ENCODE results near the gene NT5C2. TPM values are rescaled to one million over a fixed set of nuclear protein-coding genes. Genes with fewer than 3 reads are reported as not detected.

NT5C2 gene
- total and polyA plus RNA-seq, 2 donors (not counting 1 experiment from before 2014, with no cell fraction given): 74.3 to 82.2 TPM

DNA sequence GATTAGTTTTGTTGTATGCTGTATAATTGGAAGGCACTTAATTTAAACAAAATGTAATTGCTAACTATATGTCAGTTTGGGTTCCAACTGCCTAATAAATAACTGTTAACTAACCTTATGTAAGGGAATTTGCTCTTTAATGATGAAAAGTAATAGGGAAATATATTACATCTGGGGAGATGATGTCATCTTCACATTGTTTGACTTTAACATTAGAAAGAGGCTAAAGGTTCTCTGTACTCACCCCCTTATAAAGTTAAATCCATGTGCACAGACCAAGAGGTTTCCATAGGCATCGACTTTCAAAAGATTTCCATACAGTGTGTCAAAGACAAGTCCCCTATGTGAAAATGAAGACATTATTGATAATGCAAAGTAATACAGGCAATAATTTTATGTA lies 87.6 kb downstream of the NT5C2 start:
- Histone ChIP-seq H3K36me3 (ENCODE audit: control insufficient read depth, insufficient read depth, low read length) (peaks cover 3% of the 10 kb centered on the region), H3K4me3 (replicated peaks in 1 of 4; ENCODE audit: control extremely low read depth in 1 of 4, insufficient read depth in 1 of 4, low read depth in 3 of 4, low read length in 4 of 4) (no peak overlapping the region), H3K27ac (ENCODE audit: insufficient read depth, low read length) (no peak overlapping the region), H3K27me3 (ENCODE audit: control insufficient read depth, insufficient read depth, low read length) (no peaks in the 10 kb centered on the region), H3K4me2 (ENCODE audit: extremely low read depth, insufficient read depth, low read length) (no peak overlapping the region), H3K4me1 (ENCODE audit: control insufficient read depth, extremely low read depth, insufficient read depth, low read length) (no peaks in the 10 kb centered on the region), H2AFZ (ENCODE audit: low read length) (no peak overlapping the region), H3K9ac (ENCODE audit: insufficient read depth, low read length) (no peak overlapping the region), H3K9me3 (ENCODE audit: control insufficient read depth, insufficient read depth, low read depth, low read length) (no peaks in the 10 kb centered on the region), H3K79me2 (ENCODE audit: control insufficient read depth, insufficient read depth, low read length) (no peaks in the 10 kb centered on the region), H4K20me1 (ENCODE audit: control insufficient read depth, extremely low read depth, insufficient read depth, low read length) (no peaks in the 10 kb centered on the region)
- TF ChIP-seq, protein P1, sequence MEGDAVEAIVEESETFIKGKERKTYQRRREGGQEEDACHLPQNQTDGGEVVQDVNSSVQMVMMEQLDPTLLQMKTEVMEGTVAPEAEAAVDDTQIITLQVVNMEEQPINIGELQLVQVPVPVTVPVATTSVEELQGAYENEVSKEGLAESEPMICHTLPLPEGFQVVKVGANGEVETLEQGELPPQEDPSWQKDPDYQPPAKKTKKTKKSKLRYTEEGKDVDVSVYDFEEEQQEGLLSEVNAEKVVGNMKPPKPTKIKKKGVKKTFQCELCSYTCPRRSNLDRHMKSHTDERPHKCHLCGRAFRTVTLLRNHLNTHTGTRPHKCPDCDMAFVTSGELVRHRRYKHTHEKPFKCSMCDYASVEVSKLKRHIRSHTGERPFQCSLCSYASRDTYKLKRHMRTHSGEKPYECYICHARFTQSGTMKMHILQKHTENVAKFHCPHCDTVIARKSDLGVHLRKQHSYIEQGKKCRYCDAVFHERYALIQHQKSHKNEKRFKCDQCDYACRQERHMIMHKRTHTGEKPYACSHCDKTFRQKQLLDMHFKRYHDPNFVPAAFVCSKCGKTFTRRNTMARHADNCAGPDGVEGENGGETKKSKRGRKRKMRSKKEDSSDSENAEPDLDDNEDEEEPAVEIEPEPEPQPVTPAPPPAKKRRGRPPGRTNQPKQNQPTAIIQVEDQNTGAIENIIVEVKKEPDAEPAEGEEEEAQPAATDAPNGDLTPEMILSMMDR (conservative IDR thresholded peaks at IDR 0.05 in 1 of 2, IDR thresholded peaks at IDR 0.05 in 1 of 2; ENCODE audit: low read depth in 1 of 2, low read length in 2 of 2): no peak
- no peak for TF ChIP-seq EZH2 (IDR thresholded peaks at IDR 0.05; ENCODE audit: low read length, missing control alignments)
- DNase-seq (ENCODE audit: low read depth in 2 of 2): peak in 1 of 2 donors; percentile 11

DNA sequence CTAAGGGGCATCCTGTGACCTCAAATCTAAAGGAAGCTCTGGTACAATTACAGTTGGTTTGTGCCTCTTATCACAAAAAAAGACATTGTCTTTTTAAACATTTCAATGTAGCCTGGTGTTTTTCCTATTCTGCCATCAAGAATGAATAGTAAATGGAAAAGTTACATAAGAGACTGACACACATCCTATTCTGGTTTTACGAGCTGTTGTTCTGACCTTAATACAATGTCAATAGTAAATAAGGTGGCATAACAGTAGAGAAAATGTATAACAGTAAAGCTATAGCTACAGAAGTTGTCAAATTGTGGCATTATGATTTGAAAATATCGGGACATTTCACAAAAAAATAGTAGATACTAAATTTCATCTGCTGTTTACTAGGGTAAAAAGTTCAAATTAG lies 88.4 kb downstream of the NT5C2 start:
- Histone ChIP-seq H3K4me1 (ENCODE audit: control insufficient read depth, extremely low read depth, insufficient read depth, low read length) (no peaks in the 10 kb centered on the region), H3K4me3 (replicated peaks in 1 of 4; ENCODE audit: control extremely low read depth in 1 of 4, insufficient read depth in 1 of 4, low read depth in 3 of 4, low read length in 4 of 4) (no peak overlapping the region), H2AFZ (ENCODE audit: low read length) (no peak overlapping the region), H3K9ac (ENCODE audit: insufficient read depth, low read length) (no peak overlapping the region), H3K4me2 (ENCODE audit: extremely low read depth, insufficient read depth, low read length) (no peak overlapping the region), H4K20me1 (ENCODE audit: control insufficient read depth, extremely low read depth, insufficient read depth, low read length) (no peaks in the 10 kb centered on the region), H3K9me3 (ENCODE audit: control insufficient read depth, insufficient read depth, low read depth, low read length) (no peaks in the 10 kb centered on the region), H3K36me3 (ENCODE audit: control insufficient read depth, insufficient read depth, low read length) (peaks cover 6% of the 10 kb centered on the region), H3K79me2 (ENCODE audit: control insufficient read depth, insufficient read depth, low read length) (no peaks in the 10 kb centered on the region), H3K27ac (ENCODE audit: insufficient read depth, low read length) (no peak overlapping the region), H3K27me3 (ENCODE audit: control insufficient read depth, insufficient read depth, low read length) (no peaks in the 10 kb centered on the region)
- TF ChIP-seq EZH2 (IDR thresholded peaks at IDR 0.05; ENCODE audit: low read length, missing control alignments): no peak
- TF ChIP-seq, protein P1 (conservative IDR thresholded peaks at IDR 0.05 in 1 of 2, IDR thresholded peaks at IDR 0.05 in 1 of 2; ENCODE audit: low read depth in 1 of 2, low read length in 2 of 2): no peak
- DNase-seq (ENCODE audit: low read depth in 2 of 2): no peak

DNA sequence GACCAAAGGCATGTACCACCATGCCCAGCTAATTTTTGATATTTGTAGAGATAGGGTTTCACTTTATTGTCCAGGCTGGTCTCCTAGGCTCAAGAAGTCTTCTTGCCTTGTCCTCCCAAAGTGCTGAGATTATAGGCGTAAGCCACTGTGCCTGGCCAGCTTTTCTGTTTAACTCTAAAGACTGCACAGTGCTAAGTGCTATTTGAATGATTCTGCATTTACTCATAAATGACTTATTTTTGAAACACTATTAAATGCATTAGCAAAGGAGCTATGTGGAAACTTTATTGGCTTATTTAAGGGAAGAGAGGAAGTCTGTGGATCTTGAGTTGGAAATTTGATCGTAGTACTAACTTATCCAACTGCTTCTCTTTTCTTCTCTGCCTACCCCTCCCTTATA lies 89.1 kb downstream of the NT5C2 start:
- peaks cover 7% of the 10 kb centered on the region for H3K36me3 ChIP-seq (ENCODE audit: control insufficient read depth, insufficient read depth, low read length)
- TF ChIP-seq, protein P1 (conservative IDR thresholded peaks at IDR 0.05 in 1 of 2, IDR thresholded peaks at IDR 0.05 in 1 of 2; ENCODE audit: low read depth in 1 of 2, low read length in 2 of 2): no peak
- TF ChIP-seq EZH2 (IDR thresholded peaks at IDR 0.05; ENCODE audit: low read length, missing control alignments): no peak
- DNase-seq (ENCODE audit: low read depth in 2 of 2): no peak
- no peak overlapping the region for H3K9ac ChIP-seq (ENCODE audit: insufficient read depth, low read length)
- no peaks in the 10 kb centered on the region for H3K27me3 ChIP-seq (ENCODE audit: control insufficient read depth, insufficient read depth, low read length)
- H4K20me1 ChIP-seq (ENCODE audit: control insufficient read depth, extremely low read depth, insufficient read depth, low read length): no peaks in the 10 kb centered on the region
- H3K9me3 ChIP-seq (ENCODE audit: control insufficient read depth, insufficient read depth, low read depth, low read length): no peaks in the 10 kb centered on the region
- no peak overlapping the region for H3K4me2 ChIP-seq (ENCODE audit: extremely low read depth, insufficient read depth, low read length)
- H3K79me2 ChIP-seq (ENCODE audit: control insufficient read depth, insufficient read depth, low read length): no peaks in the 10 kb centered on the region
- H2AFZ ChIP-seq (ENCODE audit: low read length): no peak overlapping the region
- H3K4me1 ChIP-seq (ENCODE audit: control insufficient read depth, extremely low read depth, insufficient read depth, low read length): no peaks in the 10 kb centered on the region
- H3K27ac ChIP-seq (ENCODE audit: insufficient read depth, low read length): no peak overlapping the region
- H3K4me3 ChIP-seq (replicated peaks in 1 of 4; ENCODE audit: control extremely low read depth in 1 of 4, insufficient read depth in 1 of 4, low read depth in 3 of 4, low read length in 4 of 4): no peak overlapping the region

Measured in fibroblast of lung (primary cell).